Mammary microvascular endothelial cell (primary cell): ENCODE results near the gene OR2A7. TPM values are rescaled to one million over a fixed set of nuclear protein-coding genes. Genes with fewer than 3 reads are reported as not detected.

Source experiments
- total RNA-seq: library from RNA; depleted of rRNA; stranded (reverse); fragments of >200 nt; gene quantifications from 2 replicates; pipeline ENCODE4 v1.2.3, GENCODE V29; 2015

The OR2A7 gene, protein sequence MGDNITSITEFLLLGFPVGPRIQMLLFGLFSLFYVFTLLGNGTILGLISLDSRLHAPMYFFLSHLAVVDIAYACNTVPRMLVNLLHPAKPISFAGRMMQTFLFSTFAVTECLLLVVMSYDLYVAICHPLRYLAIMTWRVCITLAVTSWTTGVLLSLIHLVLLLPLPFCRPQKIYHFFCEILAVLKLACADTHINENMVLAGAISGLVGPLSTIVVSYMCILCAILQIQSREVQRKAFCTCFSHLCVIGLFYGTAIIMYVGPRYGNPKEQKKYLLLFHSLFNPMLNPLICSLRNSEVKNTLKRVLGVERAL
- total RNA-seq, result not detected in 2 replicates

GRCh38 chr7:144264692-144265091, at the start of gene OR2A7:
Gene OR2A7, minus strand, starts transcription at chr7:144264792. Its CDS starts 5,164 bp downstream, at chr7:144259628.

GRCh38 chr7:144311872-144312469, 47.4 kb upstream of the OR2A7 start, which contains the start of gene OR2A1:
Gene OR2A1, plus strand, starts transcription at chr7:144312419. Its CDS starts 5,706 bp downstream, at chr7:144318125.

GRCh38 chr7:144269188-144269587, 4.6 kb upstream of the OR2A7 start, which contains the start of gene CTAGE8:
Gene CTAGE8, minus strand, starts transcription at chr7:144269288. Its CDS starts 38 bp downstream, at chr7:144269250.

GRCh38 chr7:144239365-144239764, 25.2 kb downstream of the OR2A7 start, which contains the start of gene OR2A42:
Gene OR2A42, minus strand, starts transcription at chr7:144239605. Its CDS starts 6,762 bp downstream, at chr7:144232843.

Other genes with a start within 250 kb of the OR2A7 start
- not detected in 2 replicates for gene OR2A5, start 215.8 kb downstream of the OR2A7 start, total RNA-seq
- gene OR2A25, start 195.0 kb downstream of the OR2A7 start, total RNA-seq, result not detected in 2 replicates
- gene OR2A12, start 178.5 kb downstream of the OR2A7 start, total RNA-seq, result not detected in 2 replicates
- not detected in 2 replicates for gene OR2A2, start 155.2 kb downstream of the OR2A7 start, total RNA-seq
- not detected in 2 replicates for gene OR2A14, start 141.6 kb downstream of the OR2A7 start, total RNA-seq
- 0.33 TPM in 1 of 2 replicates, not detected in the other for gene CTAGE4, start 81.3 kb downstream of the OR2A7 start, total RNA-seq
- gene ARHGEF35, start 69.0 kb downstream of the OR2A7 start, total RNA-seq, result 0.69 and 0.73 TPM in 2 replicates
- gene OR2A42, start 25.2 kb downstream of the OR2A7 start, total RNA-seq, result under 0.01 TPM in 1 of 2 replicates, not detected in the other
- gene CTAGE8, start 4.5 kb upstream of the OR2A7 start, total RNA-seq, result not detected in 2 replicates
- gene OR2A1, start 47.6 kb upstream of the OR2A7 start, total RNA-seq, result not detected in 2 replicates
- 0.53 and 0.54 TPM in 2 replicates for gene ARHGEF5, start 90.6 kb upstream of the OR2A7 start, total RNA-seq
- not detected in 2 replicates for gene NOBOX, start 138.9 kb upstream of the OR2A7 start, total RNA-seq